ENCODE data around the gene MRAS.

Gene MRAS

DNA sequence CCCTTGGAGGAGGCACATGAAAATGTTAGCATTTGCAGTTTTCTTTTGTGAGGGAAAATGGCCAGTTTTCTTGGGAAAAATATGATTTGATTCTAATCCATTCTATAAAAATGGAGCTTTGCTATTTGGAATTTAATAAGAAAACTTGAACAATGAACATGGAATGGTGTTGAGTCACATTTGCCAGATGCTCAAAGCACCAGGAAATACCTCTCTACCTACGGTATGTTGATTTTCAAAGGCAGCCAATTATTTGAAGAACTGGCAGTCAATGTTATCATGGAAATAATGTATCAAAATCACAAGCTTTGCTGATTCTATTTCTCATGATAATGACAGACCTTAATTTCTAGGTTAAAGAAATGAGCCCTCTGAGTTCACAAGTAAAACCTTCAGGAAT lies 33.6 kb upstream of the MRAS start:
- in situ Hi-C loops (cut with MboI; ENCODE audit: low sequenced_read_pairs, unreplicated experiment): no loop called here
- DNase-seq (ENCODE audit: low spot score): no peak
- TF ChIP-seq, protein P1, sequence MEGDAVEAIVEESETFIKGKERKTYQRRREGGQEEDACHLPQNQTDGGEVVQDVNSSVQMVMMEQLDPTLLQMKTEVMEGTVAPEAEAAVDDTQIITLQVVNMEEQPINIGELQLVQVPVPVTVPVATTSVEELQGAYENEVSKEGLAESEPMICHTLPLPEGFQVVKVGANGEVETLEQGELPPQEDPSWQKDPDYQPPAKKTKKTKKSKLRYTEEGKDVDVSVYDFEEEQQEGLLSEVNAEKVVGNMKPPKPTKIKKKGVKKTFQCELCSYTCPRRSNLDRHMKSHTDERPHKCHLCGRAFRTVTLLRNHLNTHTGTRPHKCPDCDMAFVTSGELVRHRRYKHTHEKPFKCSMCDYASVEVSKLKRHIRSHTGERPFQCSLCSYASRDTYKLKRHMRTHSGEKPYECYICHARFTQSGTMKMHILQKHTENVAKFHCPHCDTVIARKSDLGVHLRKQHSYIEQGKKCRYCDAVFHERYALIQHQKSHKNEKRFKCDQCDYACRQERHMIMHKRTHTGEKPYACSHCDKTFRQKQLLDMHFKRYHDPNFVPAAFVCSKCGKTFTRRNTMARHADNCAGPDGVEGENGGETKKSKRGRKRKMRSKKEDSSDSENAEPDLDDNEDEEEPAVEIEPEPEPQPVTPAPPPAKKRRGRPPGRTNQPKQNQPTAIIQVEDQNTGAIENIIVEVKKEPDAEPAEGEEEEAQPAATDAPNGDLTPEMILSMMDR (IDR thresholded peaks at IDR 0.05; ENCODE audit: borderline replicate concordance, control extremely low read depth, extremely low read depth, insufficient read depth, missing control alignments): no peak

DNA sequence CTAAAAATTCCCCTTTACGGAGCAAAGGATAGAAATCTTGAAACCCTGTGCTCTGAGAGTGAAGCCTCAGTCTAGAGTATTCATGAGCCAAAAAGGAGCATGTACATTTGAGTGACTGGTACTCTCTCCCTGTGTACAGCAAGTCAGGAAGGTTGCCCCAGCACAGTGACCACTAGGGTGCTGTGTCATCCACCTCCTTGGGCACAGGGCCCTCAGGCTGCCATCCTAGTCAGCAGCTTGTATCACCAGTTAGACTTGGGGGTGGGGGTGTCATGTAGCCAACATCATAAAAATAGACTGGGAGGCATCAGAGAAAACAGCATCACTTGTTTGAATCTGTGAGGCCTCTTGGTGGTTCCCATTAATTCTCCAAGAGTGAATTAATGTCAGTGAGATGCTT lies 30.7 kb upstream of the MRAS start:
- no peak for DNase-seq (ENCODE audit: low spot score)
- in situ Hi-C loops (cut with MboI; ENCODE audit: low sequenced_read_pairs, unreplicated experiment): no loop called here
- TF ChIP-seq, protein P1 (IDR thresholded peaks at IDR 0.05; ENCODE audit: borderline replicate concordance, control extremely low read depth, extremely low read depth, insufficient read depth, missing control alignments): no peak

- DNase-seq (ENCODE audit: low spot score): no peak
- in situ Hi-C loops (cut with MboI; ENCODE audit: low sequenced_read_pairs, unreplicated experiment): no loop called here
- TF ChIP-seq, protein P1 (IDR thresholded peaks at IDR 0.05; ENCODE audit: borderline replicate concordance, control extremely low read depth, extremely low read depth, insufficient read depth, missing control alignments): no peak
Measured at GRCh38 chr3:138323971-138324370, 24.4 kb upstream of the MRAS start.

DNA sequence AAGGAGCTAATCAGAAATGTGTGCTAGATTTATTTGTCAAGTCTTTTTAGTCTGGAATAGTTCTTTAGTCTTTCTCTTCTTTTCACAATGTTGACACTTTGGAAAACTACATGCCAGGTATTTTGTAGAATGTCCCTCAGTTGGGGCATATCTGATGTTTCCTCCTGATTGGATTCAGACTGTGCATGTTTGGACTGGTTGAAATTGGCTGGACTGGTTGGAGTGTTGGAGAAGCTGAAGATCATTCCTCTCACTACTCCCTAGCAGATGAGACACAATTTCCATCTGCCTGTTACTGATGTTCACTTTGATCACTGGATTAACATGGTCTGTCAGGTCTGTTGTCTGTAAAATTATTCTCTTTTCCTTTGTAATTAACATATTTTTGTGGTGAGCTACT lies 22.4 kb upstream of the MRAS start:
- in situ Hi-C loops (cut with MboI; ENCODE audit: low sequenced_read_pairs, unreplicated experiment): no loop called here
- TF ChIP-seq, protein P1 (IDR thresholded peaks at IDR 0.05; ENCODE audit: borderline replicate concordance, control extremely low read depth, extremely low read depth, insufficient read depth, missing control alignments): no peak

DNA sequence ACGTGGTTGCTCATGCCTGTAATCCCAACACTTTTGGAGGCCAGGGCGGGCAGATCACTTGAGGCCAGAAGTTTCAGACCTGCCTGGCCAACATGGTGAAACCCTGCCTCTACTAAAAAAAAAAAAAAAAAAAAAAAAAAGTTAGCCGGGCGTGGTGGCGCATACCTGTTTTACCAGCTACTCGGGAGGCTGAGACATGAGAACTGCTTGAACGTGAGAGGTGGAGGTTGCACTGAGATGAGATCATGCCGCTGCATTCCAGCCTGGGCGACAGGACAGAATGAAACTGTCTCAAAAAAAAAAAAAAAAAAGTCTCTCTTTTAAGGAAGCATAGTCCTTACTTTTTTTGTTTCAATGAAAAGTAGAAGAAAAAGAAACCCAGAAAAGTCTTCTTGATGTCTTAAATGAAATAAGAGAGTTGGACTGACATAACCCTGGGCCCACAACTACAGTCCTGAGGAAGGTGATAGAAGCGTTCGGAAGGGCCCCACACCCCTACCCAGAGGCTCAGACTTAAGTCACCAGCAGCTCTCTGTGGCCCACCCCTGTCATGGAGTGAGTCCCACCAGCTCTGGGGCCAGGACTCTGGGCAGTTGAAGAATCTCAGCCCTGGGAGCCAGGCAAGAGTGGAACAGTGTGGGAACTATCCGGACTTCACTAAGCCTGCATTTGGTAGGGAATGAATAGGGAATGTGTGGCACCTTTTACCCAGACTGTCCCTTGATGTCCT lies 21.3 kb upstream of the MRAS start:
- TF ChIP-seq, protein P1 (IDR thresholded peaks at IDR 0.05; ENCODE audit: borderline replicate concordance, control extremely low read depth, extremely low read depth, insufficient read depth, missing control alignments): no peak
- in situ Hi-C loops (cut with MboI; ENCODE audit: low sequenced_read_pairs, unreplicated experiment): no loop called here
- DNase-seq (ENCODE audit: low spot score): no peak

More for the DNA sequence above, 22.4 kb upstream of the MRAS start:
- no peak for DNase-seq (ENCODE audit: low spot score)

DNA sequence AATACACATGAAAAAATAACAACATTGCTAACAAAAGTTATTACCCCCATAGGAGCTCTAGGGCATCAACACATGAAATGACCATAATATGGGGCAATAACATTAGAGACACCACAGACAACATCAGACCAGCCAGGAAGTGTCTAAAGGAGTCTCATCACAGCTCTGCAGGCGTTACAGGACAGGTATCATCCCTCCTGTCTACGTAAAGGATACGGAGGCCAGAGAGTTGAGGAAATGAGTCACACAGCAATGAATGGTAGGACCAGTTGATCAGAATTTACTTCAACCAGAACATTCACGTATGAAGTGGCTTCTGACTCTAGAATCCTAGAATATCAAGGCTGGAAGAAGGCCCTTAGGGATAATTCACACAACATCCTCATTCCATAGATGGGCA lies 20.5 kb upstream of the MRAS start:
- in situ Hi-C loops (cut with MboI; ENCODE audit: low sequenced_read_pairs, unreplicated experiment): no loop called here
- DNase-seq (ENCODE audit: low spot score): no peak
- TF ChIP-seq, protein P1 (IDR thresholded peaks at IDR 0.05; ENCODE audit: borderline replicate concordance, control extremely low read depth, extremely low read depth, insufficient read depth, missing control alignments): no peak

Measured in GM13976 (cell line).